Measurements from ENCODE around the gene CLCN4.

CLCN4 gene

GRCh38 chrX:10130354-10130753 is 26.4 kb upstream of the CLCN4 start:
- DNase-seq, result no peak

GRCh38 chrX:10133980-10134676 is 22.6 kb upstream of the CLCN4 start:
- DNase-seq, result no peak

- DNase-seq, result no peak
Measured at GRCh38 chrX:10134921-10135320, 21.9 kb upstream of the CLCN4 start.

- no peak for DNase-seq
Measured at GRCh38 chrX:10135561-10136399, 21.0 kb upstream of the CLCN4 start.

GRCh38 chrX:10138726-10139125 is 18.0 kb upstream of the CLCN4 start:
- no peak for DNase-seq

GRCh38 chrX:10140264-10140663 is 16.5 kb upstream of the CLCN4 start:
- DNase-seq, result no peak

GRCh38 chrX:10142041-10142599 is 14.7 kb upstream of the CLCN4 start:
- DNase-seq, result no peak

- no peak for DNase-seq
Measured at GRCh38 chrX:10143071-10143983, 13.4 kb upstream of the CLCN4 start.

- no peak for DNase-seq
Measured at GRCh38 chrX:10146346-10146745, 10.4 kb upstream of the CLCN4 start.

- no peak for DNase-seq
Measured at GRCh38 chrX:10152086-10152485, 4.7 kb upstream of the CLCN4 start.

- DNase-seq, result no peak
Measured at GRCh38 chrX:10155137-10155536, 1.6 kb upstream of the CLCN4 start.

- no peak for DNase-seq
Measured at GRCh38 chrX:10157032-10157341, 212 bp downstream of the CLCN4 start.

GRCh38 chrX:10157543-10157942 is 768 bp downstream of the CLCN4 start:
- no peak for DNase-seq

GRCh38 chrX:10158279-10159144 is 1.7 kb downstream of the CLCN4 start:
- no peak for DNase-seq

GRCh38 chrX:10159145-10159468 is 2.3 kb downstream of the CLCN4 start:
- no peak for DNase-seq

GRCh38 chrX:10160211-10160610 is 3.4 kb downstream of the CLCN4 start:
- DNase-seq, result no peak

GRCh38 chrX:10163031-10163430 is 6.3 kb downstream of the CLCN4 start:
- DNase-seq, result no peak

GRCh38 chrX:10164879-10165278 is 8.1 kb downstream of the CLCN4 start:
- no peak for DNase-seq

- DNase-seq, result no peak
Measured at GRCh38 chrX:10165580-10166247, 8.9 kb downstream of the CLCN4 start.

- no peak for DNase-seq
Measured at GRCh38 chrX:10166248-10166716, 9.5 kb downstream of the CLCN4 start.

GRCh38 chrX:10166731-10167151 is 10.0 kb downstream of the CLCN4 start:
- DNase-seq, result no peak

GRCh38 chrX:10167573-10167972 is 10.8 kb downstream of the CLCN4 start:
- no peak for DNase-seq
